ENCODE measurements around the gene MOCS1. TPM values are rescaled to one million over a fixed set of nuclear protein-coding genes. Genes with fewer than 3 reads are reported as not detected.

Gene MOCS1
- total RNA-seq, 1 donor from 2014 or later, result 29.7 TPM

GRCh38 chr6:39859025-39859424 is 75.2 kb downstream of the MOCS1 start:
- intact Hi-C loops (cut with DNase I), result no loop called here
- ATAC-seq (ENCODE audit: poor library complexity) (no peak), DNase-seq (no peak)

DNA sequence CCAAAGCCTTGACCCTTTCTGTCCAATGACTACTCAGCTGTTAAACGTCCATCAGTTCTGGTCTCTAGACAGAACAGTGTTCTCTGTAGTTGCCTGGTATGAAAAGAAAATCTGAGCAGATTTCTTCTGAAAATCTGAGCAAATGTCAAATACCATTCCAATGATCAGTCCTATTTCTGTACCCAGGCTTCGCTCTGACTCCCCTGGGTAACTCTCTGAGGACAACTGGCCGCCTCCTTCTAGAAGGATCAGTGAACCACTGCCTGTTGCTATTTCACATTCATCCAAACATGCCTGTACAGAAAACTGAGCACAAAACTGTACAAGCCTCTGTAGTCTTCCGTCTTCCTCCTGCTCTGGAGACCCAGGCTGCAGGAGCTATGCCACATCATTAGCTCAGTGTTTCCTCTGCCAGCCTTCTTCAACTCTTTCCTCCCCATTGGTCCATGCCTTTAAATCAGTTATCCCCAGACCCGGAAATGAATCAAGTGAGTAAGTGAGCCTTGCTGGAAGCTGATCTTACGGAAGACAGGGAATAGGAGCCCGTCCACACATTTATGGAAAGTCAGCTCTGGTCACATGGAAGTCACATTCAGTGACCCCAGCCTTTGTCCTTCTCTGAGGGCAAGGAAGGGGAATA is 78.8 kb downstream of the MOCS1 start:
- DNase-seq (no peak), ATAC-seq (ENCODE audit: poor library complexity) (no peak)
- intact Hi-C loops (cut with DNase I), result no loop called here

Other genes with a start within 250 kb of the MOCS1 start
- gene KIF6, start 209.1 kb downstream of the MOCS1 start, total RNA-seq, result 0.27 TPM
- 13.0 TPM for gene DAAM2, start 142.1 kb downstream of the MOCS1 start, total RNA-seq

Measured in Right ventricle myocardium superior (tissue), 1 donor.